ENCODE data around the gene DAAM1. TPM values are rescaled to one million over a fixed set of nuclear protein-coding genes. Genes with fewer than 3 reads are reported as not detected.

Gene DAAM1
- total RNA-seq, 1 experiment from 2014 or later = 4.7 TPM

- no peak for DNase-seq (ENCODE audit: extremely low read depth, low read depth)
Measured at GRCh38 chr14:59334253-59334652, 145.8 kb downstream of the DAAM1 start.

- DNase-seq (ENCODE audit: extremely low read depth, low read depth) = no peak
Measured at GRCh38 chr14:59336098-59336497, 147.6 kb downstream of the DAAM1 start.

- DNase-seq (ENCODE audit: extremely low read depth, low read depth) = no peak
Measured at GRCh38 chr14:59336706-59337105, 148.2 kb downstream of the DAAM1 start.

- DNase-seq (ENCODE audit: extremely low read depth, low read depth) = no peak
Measured at GRCh38 chr14:59337141-59337611, 148.7 kb downstream of the DAAM1 start.

GRCh38 chr14:59338761-59339160, 150.3 kb downstream of the DAAM1 start:
- DNase-seq (ENCODE audit: extremely low read depth, low read depth) = no peak

- no peak for DNase-seq (ENCODE audit: extremely low read depth, low read depth)
Measured at GRCh38 chr14:59339524-59340330, 151.3 kb downstream of the DAAM1 start.

- DNase-seq (ENCODE audit: extremely low read depth, low read depth) = no peak
Measured at GRCh38 chr14:59341858-59342477, 153.5 kb downstream of the DAAM1 start.

- no peak for DNase-seq (ENCODE audit: extremely low read depth, low read depth)
Measured at GRCh38 chr14:59342516-59343484, 154.3 kb downstream of the DAAM1 start.

- DNase-seq (ENCODE audit: extremely low read depth, low read depth) = no peak
Measured at GRCh38 chr14:59343585-59343984, 155.1 kb downstream of the DAAM1 start.

- DNase-seq (ENCODE audit: extremely low read depth, low read depth) = no peak
Measured at GRCh38 chr14:59344016-59344415, 155.5 kb downstream of the DAAM1 start.

- DNase-seq (ENCODE audit: extremely low read depth, low read depth) = no peak
Measured at GRCh38 chr14:59344691-59345455, 156.4 kb downstream of the DAAM1 start.

GRCh38 chr14:59346329-59346728, 157.9 kb downstream of the DAAM1 start:
- no peak for DNase-seq (ENCODE audit: extremely low read depth, low read depth)

GRCh38 chr14:59346796-59347510, 158.5 kb downstream of the DAAM1 start:
- DNase-seq (ENCODE audit: extremely low read depth, low read depth) = no peak

GRCh38 chr14:59347511-59347900, 159.0 kb downstream of the DAAM1 start:
- DNase-seq (ENCODE audit: extremely low read depth, low read depth) = no peak

- no peak for DNase-seq (ENCODE audit: extremely low read depth, low read depth)
Measured at GRCh38 chr14:59347915-59348314, 159.4 kb downstream of the DAAM1 start.

- no peak for DNase-seq (ENCODE audit: extremely low read depth, low read depth)
Measured at GRCh38 chr14:59349258-59349701, 160.8 kb downstream of the DAAM1 start.

GRCh38 chr14:59352961-59353360, 164.5 kb downstream of the DAAM1 start:
- DNase-seq (ENCODE audit: extremely low read depth, low read depth) = no peak

GRCh38 chr14:59354666-59355065, 166.2 kb downstream of the DAAM1 start:
- DNase-seq (ENCODE audit: extremely low read depth, low read depth) = no peak

GRCh38 chr14:59355091-59355490, 166.6 kb downstream of the DAAM1 start:
- no peak for DNase-seq (ENCODE audit: extremely low read depth, low read depth)
